Lung (tissue), 12 donors: Measurements from ENCODE around the gene CLASP1. TPM values are rescaled to one million over a fixed set of nuclear protein-coding genes. Genes with fewer than 3 reads are reported as not detected.
"Not testable (repeated sequence)": the region's sequence is repeated elsewhere in the genome, so short reads cannot be mapped to it uniquely, and the experiment has no call there.

Experiments used
- ATAC-seq: fragments of 200-7000 bp; cut with Tn5 transposase; one replicate; pipeline ENCODE4 v1.9.1; 2020; ENCODE audit warnings: moderate number of reproducible peaks; ENCODE audit not compliant: insufficient read depth, low FRiP score
- DNase-seq, 3 donors: peaks; one replicate each; pipeline ENCODE4 v3.0.0-alpha.2; 2013 to 2017
- H3K27ac ChIP-seq, 2 donors: one replicate each; pipeline ENCODE4 v1.5.1; 2013; ENCODE audit warnings: mild to moderate bottlenecking in 2 of 2, moderate library complexity in 2 of 2, control low read depth in 1 of 2, inconsistent platforms in 1 of 2, low read depth in 1 of 2, low read length in 1 of 2
- H3K27me3 ChIP-seq, 3 donors: one replicate each; pipeline ENCODE4 v1.5.1; 2013; ENCODE audit warnings: low read length in 2 of 3; ENCODE audit not compliant: control insufficient read depth in 3 of 3, insufficient read depth in 3 of 3
- H3K36me3 ChIP-seq, 4 donors: one replicate each; pipeline ENCODE4 v1.5.1; 2013; ENCODE audit warnings: low read length in 4 of 4, mild to moderate bottlenecking in 1 of 4, moderate library complexity in 1 of 4; ENCODE audit not compliant: control insufficient read depth in 4 of 4, insufficient read depth in 4 of 4
- H3K4me1 ChIP-seq, 5 donors: one replicate each; pipeline ENCODE4 v1.5.1; 2013; ENCODE audit warnings: low read length in 5 of 5, mild to moderate bottlenecking in 2 of 5, moderate library complexity in 1 of 5; ENCODE audit not compliant: control insufficient read depth in 5 of 5, insufficient read depth in 5 of 5
- H3K4me3 ChIP-seq: one replicate; pipeline ENCODE4 v1.5.1; 2013; ENCODE audit warnings: mild to moderate bottlenecking, control low read depth, moderate library complexity
- H3K9ac ChIP-seq, 2 donors: one replicate each; pipeline ENCODE4 v1.5.1; 2013; ENCODE audit warnings: low read length in 2 of 2, control low read depth in 1 of 2; ENCODE audit not compliant: insufficient read depth in 1 of 2
- H3K9me3 ChIP-seq, 4 donors: one replicate each; pipeline ENCODE4 v1.5.1; 2013; ENCODE audit warnings: low read length in 3 of 4, mild to moderate bottlenecking in 1 of 4, moderate library complexity in 1 of 4; ENCODE audit not compliant: control insufficient read depth in 4 of 4, insufficient read depth in 3 of 4
- CTCF ChIP-seq: IDR thresholded peaks from 2 replicates; pipeline ENCODE4 v1.5.1; 2012; ENCODE audit warnings: mild to moderate bottlenecking; ENCODE audit errors: control extremely low read depth, extremely low read depth
- WGBS, 2 donors: extraction: QIAGEN DNeasy Blood & Tissue Kit; methylation state at CpG; one replicate each; pipeline ENCODE4 v1.1.7; 2013; 5-methylcytosine and 5-hydroxymethylcytosine counted together
- polyA plus RNA-seq, 2 donors: library from polyadenylated mRNA; stranded (reverse); fragments of 200-250 nt; gene quantifications; one replicate each; pipeline ENCODE4 v1.2.1, GENCODE V29; 2013
- total RNA-seq, 2 donors: library from RNA; depleted of rRNA in 1 of 2; stranded (reverse); fragments of >200 nt in 1 of 2; gene quantifications; one replicate each; pipeline ENCODE4 v1.2.1, GENCODE V29; 2014 to 2021
- donor health status: control.
- donor health status: control.
- donor health status: Bipolar disorder and iron deficiency.
- donor health status: healthy.
- donor health status: DM: yes; HTN: yes; CAD: no.

The CLASP1 gene
- total and polyA plus RNA-seq, 4 donors, result 7.4 to 128 (median 30.6) TPM

GRCh38 chr2:121696410-121696930 lies 47.2 kb upstream of the CLASP1 start:
- Histone ChIP-seq H3K9me3 (no peaks in the 10 kb centered on the region), H3K27ac (peak overlapping the region in 1 of 2 donors; percentile 18), H3K4me1 (peaks cover 0 to 15% (median 9%) of the 10 kb centered on the region in 5 donors), H3K27me3 (no peaks in the 10 kb centered on the region), H3K9ac (no peak overlapping the region), H3K4me3 (no peak overlapping the region), H3K36me3 (no peaks in the 10 kb centered on the region)
- no peak for TF ChIP-seq CTCF
- ATAC-seq (no peak), DNase-seq (no peak)
- WGBS, 2 donors, result 82 to 83% methylated on average over 7 of the region's 7 CpGs

- 86 to 91% methylated on average over 2 of the region's 2 CpGs for WGBS, 2 donors
- H3K9ac ChIP-seq, result no peak overlapping the region
- no peak overlapping the region for H3K27ac ChIP-seq
- H3K9me3 ChIP-seq, result no peaks in the 10 kb centered on the region
- H3K4me3 ChIP-seq, result no peak overlapping the region
- no peaks in the 10 kb centered on the region for H3K27me3 ChIP-seq
- ATAC-seq (no peak), DNase-seq (no peak)
- no peak for TF ChIP-seq CTCF
- peaks cover 0 to 15% (median 7%) of the 10 kb centered on the region in 5 donors for H3K4me1 ChIP-seq
- H3K36me3 ChIP-seq, result no peaks in the 10 kb centered on the region
Observed at GRCh38 chr2:121695171-121695451, 45.8 kb upstream of the CLASP1 start.

- Histone ChIP-seq H3K4me3 (no peak overlapping the region), H3K9me3 (no peaks in the 10 kb centered on the region), H3K27ac (no peak overlapping the region), H3K36me3 (no peaks in the 10 kb centered on the region), H3K27me3 (no peaks in the 10 kb centered on the region), H3K4me1 (peaks cover 0 to 10% (median 9%) of the 10 kb centered on the region in 5 donors), H3K9ac (no peak overlapping the region)
- no peak for TF ChIP-seq CTCF
- DNase-seq, result no peak
- no peak for ATAC-seq
- WGBS, 2 donors, result 82 to 83% methylated on average over 6 of the region's 6 CpGs
Observed at GRCh38 chr2:121694398-121695170, 45.3 kb upstream of the CLASP1 start.

DNA sequence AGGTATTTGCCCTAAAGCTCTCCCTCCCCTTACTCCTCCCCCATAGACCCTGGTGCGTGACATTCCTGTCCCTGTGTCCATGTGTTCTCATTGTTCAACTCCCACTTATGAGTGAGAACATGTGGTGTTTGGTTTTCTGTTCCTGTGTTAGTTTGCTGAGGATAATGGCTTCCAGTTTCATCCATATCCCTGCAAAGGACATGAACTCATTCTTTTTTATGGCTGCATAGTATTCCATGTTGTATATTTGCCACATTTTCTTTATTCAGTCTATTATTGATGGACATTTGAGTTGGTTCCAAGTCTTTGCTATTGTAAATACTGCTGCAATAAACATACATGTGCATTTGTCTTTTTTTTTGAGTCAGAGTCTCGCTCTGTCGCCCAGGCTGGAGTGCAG lies 41.3 kb upstream of the CLASP1 start:
- H3K27me3 ChIP-seq, H3K9ac ChIP-seq, H3K27ac ChIP-seq, ATAC-seq, H3K4me1 ChIP-seq, H3K4me3 ChIP-seq, DNase-seq, H3K36me3 ChIP-seq, H3K9me3 ChIP-seq: not testable (repeated sequence)
- 96% methylated on average over 3 of the region's 3 CpGs for WGBS, 2 donors
